HG03457 (cell line): ENCODE data around the gene ZNF780B.
A peak's percentile ranks its signal among the peaks of the same experiment; 100 is the strongest.
"Not testable (repeated sequence)": the region's sequence is repeated elsewhere in the genome, so short reads cannot be mapped to it uniquely, and the experiment has no call there.

ENCODE experiments used
- ATAC-seq: cut with Tn5 transposase; IDR thresholded peaks from one replicate; pipeline ENCODE4 v1.9.1; 2021; ENCODE audit warnings: moderate number of reproducible peaks; ENCODE audit not compliant: unreplicated experiment

Gene ZNF780B

GRCh38 chr19:40041718-40042117 is 14.3 kb downstream of the ZNF780B start:
- ATAC-seq: not testable (repeated sequence)

DNA sequence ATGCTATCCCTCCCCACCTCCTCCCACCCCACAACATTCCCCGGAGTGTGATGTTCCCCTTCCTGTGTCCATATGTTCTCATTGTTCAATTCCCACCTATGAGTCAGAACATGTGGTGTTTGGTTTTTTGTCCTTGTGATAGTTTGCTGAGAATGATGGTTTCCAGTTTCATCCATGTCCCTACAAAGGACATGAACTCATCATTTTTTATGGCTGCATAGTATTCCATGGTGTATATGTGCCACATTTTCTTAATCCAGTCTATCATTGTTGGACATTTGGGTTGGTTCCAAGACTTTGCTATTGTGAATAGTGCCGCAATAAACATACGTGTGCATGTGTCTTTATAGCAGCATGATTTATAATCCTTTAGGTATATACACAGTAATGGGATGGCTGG is 18.0 kb downstream of the ZNF780B start:
- not testable (repeated sequence) for ATAC-seq

- no peak for ATAC-seq
These were observed 20.0 kb downstream of the ZNF780B start for GRCh38 chr19:40035996-40036395.

DNA sequence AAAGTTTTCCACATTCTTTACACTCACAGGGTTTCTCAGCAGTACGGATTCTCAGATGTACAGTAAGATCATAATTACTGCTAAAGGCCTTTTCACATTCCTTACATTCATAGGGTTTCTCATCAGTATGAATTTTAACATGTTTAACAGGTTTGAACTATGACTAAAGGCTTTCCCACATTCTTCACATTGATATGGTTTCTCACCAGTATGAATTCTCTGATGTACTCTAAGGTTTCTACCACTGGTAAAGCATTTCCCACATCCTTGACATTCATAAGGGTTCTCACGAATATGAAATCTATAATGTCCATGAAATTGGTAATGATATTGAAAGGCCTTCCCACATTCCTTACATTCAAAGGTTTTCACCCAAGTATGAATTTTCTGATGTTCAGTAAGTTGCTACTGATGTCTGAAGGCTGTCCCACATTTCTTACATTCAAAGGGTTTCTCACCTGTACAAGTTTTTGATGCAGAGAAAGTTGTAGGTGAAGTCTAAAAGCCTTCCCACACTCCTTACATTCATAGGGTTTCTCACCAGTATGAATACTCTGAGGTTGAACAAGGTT is 22.0 kb downstream of the ZNF780B start:
- no peak for ATAC-seq

GRCh38 chr19:40026597-40026970 is 29.4 kb downstream of the ZNF780B start:
- no peak for ATAC-seq

DNA sequence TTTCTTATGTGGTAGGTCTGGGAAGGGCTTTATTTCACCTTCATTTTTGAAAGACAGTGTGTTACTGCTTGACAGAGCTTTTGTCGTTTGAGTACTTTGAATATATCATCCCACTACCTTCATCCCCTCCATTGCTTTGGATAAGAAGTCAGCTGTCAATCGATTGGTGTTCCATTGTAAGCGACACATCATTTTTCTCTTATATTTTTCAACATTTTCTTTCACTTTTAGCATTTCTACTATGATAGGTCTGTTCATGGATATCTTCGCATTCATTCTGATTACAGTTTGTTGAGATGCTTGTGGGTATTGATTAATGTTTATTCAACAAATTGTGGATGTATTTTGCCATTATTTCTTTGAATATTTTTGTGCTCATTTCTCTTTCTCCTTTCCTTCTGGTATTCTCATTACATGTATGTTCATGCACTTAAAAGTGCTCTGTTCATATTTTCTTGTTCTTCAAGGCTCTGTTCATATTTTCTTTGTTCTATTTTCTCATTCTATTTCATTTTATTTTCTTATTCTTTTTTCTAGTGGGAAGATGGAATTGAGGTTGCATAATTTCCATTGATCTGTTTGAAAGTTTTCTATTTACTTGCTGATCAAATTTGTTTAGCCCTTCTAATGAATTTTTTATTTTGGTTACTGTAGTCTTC is 30.0 kb downstream of the ZNF780B start:
- no peak for ATAC-seq

GRCh38 chr19:40023969-40024368 is 32.1 kb downstream of the ZNF780B start:
- ATAC-seq: no peak

DNA sequence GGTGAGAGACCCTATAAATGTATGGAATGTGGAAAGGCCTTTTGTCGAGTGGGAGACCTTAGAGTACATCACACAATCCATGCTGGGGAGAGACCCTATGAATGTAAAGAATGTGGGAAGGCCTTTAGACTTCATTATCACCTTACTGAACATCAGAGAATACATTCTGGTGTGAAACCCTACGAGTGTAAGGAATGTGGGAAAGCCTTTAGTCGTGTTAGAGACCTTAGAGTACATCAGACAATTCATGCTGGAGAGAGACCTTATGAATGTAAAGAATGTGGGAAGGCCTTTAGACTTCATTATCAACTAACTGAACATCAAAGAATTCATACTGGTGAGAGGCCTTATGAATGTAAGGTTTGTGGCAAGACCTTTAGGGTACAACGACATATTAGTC is 42.0 kb downstream of the ZNF780B start:
- no peak for ATAC-seq

DNA sequence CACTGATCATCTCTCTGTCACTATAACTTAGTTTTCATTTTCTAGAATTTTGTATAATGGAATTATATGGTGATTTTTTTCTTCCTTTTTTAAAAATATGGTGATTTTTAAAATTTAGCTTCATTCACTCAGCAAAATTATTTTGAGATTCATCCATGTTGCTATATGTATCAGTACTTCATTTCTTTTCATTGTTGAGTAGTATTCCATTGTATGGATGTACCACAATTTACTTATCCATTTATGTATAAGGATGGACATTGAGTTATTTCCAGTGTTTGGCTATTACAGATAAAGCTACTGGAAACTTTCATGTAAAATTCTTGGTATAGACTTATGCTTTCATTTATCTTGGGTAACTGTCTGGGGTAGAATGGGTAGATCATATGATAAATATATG is 46.4 kb downstream of the ZNF780B start:
- no peak for ATAC-seq

GRCh38 chr19:40006273-40006691 is 49.7 kb downstream of the ZNF780B start:
- ATAC-seq: no peak

DNA sequence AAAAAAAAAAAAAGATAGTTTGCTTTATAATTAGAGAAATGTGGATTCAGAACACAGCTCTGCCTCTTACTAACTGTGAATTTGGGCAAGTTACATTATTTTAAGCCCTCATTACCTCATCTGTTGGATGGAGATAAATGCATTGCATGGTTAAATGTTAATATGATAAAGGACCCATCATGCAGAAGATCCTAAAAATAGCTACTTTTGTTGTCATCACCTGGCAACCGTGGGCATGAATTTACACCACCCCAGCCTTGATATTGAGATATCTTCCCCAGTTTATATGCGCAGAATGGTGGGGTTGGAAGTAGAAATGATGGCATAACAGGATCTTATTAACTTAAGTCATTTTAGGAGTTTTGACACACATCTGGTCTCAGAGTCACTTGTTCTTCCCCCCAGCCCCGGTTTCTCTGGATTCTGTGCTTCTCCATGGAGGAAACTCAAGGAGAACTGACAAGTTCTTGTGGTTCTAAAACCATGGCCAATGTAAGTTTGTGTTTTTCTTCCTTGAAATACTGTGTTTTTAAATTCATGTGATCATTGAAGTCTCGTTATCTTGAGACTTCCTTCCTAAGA is 50.2 kb downstream of the ZNF780B start:
- no peak for ATAC-seq

DNA sequence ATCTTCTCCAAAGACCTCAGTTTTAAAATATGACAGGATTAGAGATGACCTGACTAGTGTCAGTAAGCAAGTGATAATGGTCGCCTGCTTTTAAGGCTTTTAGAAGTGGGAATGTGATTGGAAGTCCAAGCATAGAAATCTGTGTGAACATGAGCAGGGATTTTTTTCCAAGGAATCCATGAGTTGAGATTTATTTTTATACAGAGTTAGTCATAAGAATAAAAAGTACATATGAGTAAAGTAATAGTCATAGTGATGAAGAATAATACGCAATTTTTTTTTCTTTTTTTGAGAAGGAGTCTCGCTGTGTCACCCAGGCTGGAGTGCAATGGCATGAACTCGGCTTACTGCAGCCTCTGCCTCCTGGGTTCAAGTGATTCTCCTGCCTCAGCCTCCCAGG is 57.5 kb downstream of the ZNF780B start:
- no peak for ATAC-seq

GRCh38 chr19:39997638-39998216 is 58.3 kb downstream of the ZNF780B start:
- ATAC-seq: no peak

GRCh38 chr19:39996811-39997637 is 59.0 kb downstream of the ZNF780B start, which contains the start of gene ZNF546:
Gene ZNF546, plus strand, starts transcription at chr19:39997060. Its CDS starts 1,267 bp downstream, at chr19:39998327.
- peak; percentile 64 for ATAC-seq

DNA sequence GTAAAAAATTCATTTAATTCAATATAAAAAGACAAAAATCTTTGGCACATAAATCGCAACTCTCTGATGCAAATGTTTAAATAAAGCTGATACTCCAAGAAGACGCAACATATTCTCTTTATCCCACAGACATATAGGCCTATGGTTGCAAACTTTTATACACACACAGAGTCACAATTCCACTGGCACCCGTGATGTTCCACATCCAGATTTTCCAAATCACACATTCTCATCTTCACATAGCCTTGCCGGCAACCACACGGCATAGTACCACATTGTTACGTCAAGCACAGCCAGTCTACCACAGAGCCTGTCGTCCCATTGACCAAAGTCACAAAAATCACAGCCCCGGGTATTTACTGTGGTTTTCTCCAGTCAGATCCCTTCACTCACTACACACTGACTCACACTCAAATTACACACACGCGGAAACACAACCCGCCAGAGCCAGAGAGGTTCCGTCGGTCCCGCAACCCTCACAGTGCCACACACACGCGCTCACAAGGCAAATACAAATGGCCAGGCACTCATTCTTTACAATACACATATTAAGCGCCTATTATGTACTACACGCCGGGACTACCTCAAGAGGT is 59.7 kb downstream of the ZNF780B start:
- ATAC-seq: peak; percentile 19

DNA sequence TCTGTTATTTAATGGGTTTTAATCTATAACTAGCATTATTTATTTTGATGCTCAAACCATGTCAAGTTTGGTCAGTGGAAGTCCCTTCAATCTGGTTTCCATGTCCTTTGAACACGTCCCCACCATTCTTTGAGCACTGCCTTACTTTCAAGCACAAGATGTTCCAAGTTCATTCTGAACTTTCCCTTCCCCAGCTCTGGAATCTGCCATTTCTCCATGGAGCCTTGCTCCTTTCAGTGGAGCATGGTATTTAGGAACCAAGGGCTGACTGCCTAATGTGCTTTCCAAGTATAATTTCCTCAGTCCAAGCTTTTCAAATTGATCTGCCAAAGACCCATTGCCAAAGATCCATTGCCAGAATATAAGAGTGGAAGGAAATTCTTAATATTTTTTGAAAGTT is 60.2 kb downstream of the ZNF780B start:
- ATAC-seq: no peak

- ATAC-seq: no peak
These were observed 61.7 kb downstream of the ZNF780B start for GRCh38 chr19:39994361-39994760.

GRCh38 chr19:39993605-39994004 is 62.4 kb downstream of the ZNF780B start:
- ATAC-seq: no peak

GRCh38 chr19:39987596-39987995 is 68.4 kb downstream of the ZNF780B start:
- no peak for ATAC-seq

GRCh38 chr19:39987167-39987566 is 68.9 kb downstream of the ZNF780B start:
- ATAC-seq: no peak

- no peak for ATAC-seq
These were observed 69.4 kb downstream of the ZNF780B start for GRCh38 chr19:39986643-39987042.
